Pancreas (tissue), 10 donors: ENCODE data around the gene STAT3. TPM values are rescaled to one million over a fixed set of nuclear protein-coding genes. Genes with fewer than 3 reads are reported as not detected.

ENCODE experiments used
- ATAC-seq, 4 donors: fragments of 200-7000 bp; cut with Tn5 transposase; one replicate each; pipeline versions ENCODE4 v1.8.0 to v1.9.1; 2020; ENCODE audit warnings: mild to moderate bottlenecking in 4 of 4, moderate library complexity in 4 of 4
- DNase-seq, 6 donors: peaks; one replicate each; pipeline ENCODE4 v3.0.0-alpha.2; 2020
- FAIRE-seq: peaks from 2 replicates; lab custom pipeline; 2012; peaks lifted over from hg19 to GRCh38; lab: Jason Lieb, UNC
- H3K27ac ChIP-seq, 4 donors: fragments of 200-600 bp; sonication (generic); 1 replicate in 3 of 4; 2 replicates in 1 of 4; pipeline versions ENCODE4 v1.5.0 to v1.8.0; 2020
- H3K27me3 ChIP-seq, 4 donors: fragments of 200-600 bp; one replicate each; pipeline ENCODE4 v1.8.0; 2021
- H3K36me3 ChIP-seq, 3 donors: fragments of 200-600 bp; sonication (generic) in 1 of 3; one replicate each; pipeline versions ENCODE4 v1.5.0 to v1.8.0; 2020 to 2021
- H3K4me1 ChIP-seq, 3 donors: fragments of 200-600 bp; one replicate each; pipeline ENCODE4 v1.8.0; 2021
- H3K4me3 ChIP-seq, 4 donors: fragments of 200-600 bp; sonication (generic) in 2 of 4; one replicate each; pipeline versions ENCODE4 v1.5.0 to v1.8.0; 2020 to 2021
- H3K9me3 ChIP-seq, 4 donors: fragments of 200-600 bp; one replicate each; pipeline ENCODE4 v1.8.0; 2021
- CTCF ChIP-seq, 4 donors: fragments of 200-600 bp; sonication (generic) in 3 of 4; IDR thresholded peaks; one replicate each; pipeline versions ENCODE4 v1.5.0 to v1.8.0; 2021; ENCODE audit warnings: antibody characterized with exemption in 4 of 4
- WGBS, 2 donors: extraction: QIAGEN DNeasy Blood & Tissue Kit; methylation state at CpG; one replicate each; pipeline ENCODE4 v1.1.7; 2013; 5-methylcytosine and 5-hydroxymethylcytosine counted together
- intact Hi-C, 3 donors: fragments of 100-400 bp; cut with DNase I; formaldehyde crosslinking; loops; one replicate each; pipeline versions ENCODE4 v1.11.1 to v1.14.2; 2022
- polyA plus RNA-seq, 2 donors: library from polyadenylated mRNA; stranded (reverse); fragments of 200-250 nt; gene quantifications; one replicate each; pipeline ENCODE4 v1.2.3, GENCODE V29; 2013
- total RNA-seq, 6 donors: library from RNA; stranded (reverse); fragmentation: NEBNext Ultra II Directional in 4 of 6; extraction: Animal tissue kit (Norgen Biotek cat#: 25700) in 4 of 6; gene quantifications; one replicate each; pipeline versions ENCODE4 v1.2.1 to v1.2.4, GENCODE V29; 2021 to 2023
- donor health status: healthy with polysubstance abuse.
- donor health status: DM: no; HTN: no; CAD: no; lungs with moderate emphysema.
- donor health status: DM: no; HTN: no; CAD: no.
- donor health status: control.
- donor health status: control.
- donor health status: Bipolar disorder and iron deficiency.
- donor health status: DM: yes; HTN: yes; CAD: no.
- donor health status: DM: no; HTN: no; CAD: no.
- donor health status: DM: no; HTN: no; CAD: no.
- donor health status: DM: yes; HTN: yes; CAD: no.

STAT3 gene
- total and polyA plus RNA-seq, 8 donors, result 37.9 to 127 (median 70.6) TPM

- Histone ChIP-seq H3K9me3 (no peaks in the 10 kb centered on the region), H3K27ac (peak overlapping the region in 2 of 4 donors; percentile 55 to 67), H3K4me1 (peaks cover 17 to 50% (median 39%) of the 10 kb centered on the region in 3 donors), H3K27me3 (no peaks in the 10 kb centered on the region), H3K36me3 (peaks cover 0 to 19% (median 19%) of the 10 kb centered on the region in 3 donors), H3K4me3 (no peak overlapping the region)
- TF ChIP-seq CTCF (IDR thresholded peaks at IDR 0.05), result no peak
- ATAC-seq, result no peak
- 94 to 97% methylated on average over 3 of the region's 3 CpGs for WGBS, 2 donors
- DNase-seq, result no peak
- FAIRE-seq, result no peak
- intact Hi-C loops, result no loop called here
Measured at GRCh38 chr17:42348104-42348503, 40.1 kb downstream of the STAT3 start.

GRCh38 chr17:42347606-42348005 is 40.6 kb downstream of the STAT3 start:
- Histone ChIP-seq H3K4me3 (no peak overlapping the region), H3K9me3 (no peaks in the 10 kb centered on the region), H3K27ac (peak overlapping the region in 3 of 4 donors; percentile 33 to 67 (median 55)), H3K4me1 (peaks cover 17 to 50% (median 39%) of the 10 kb centered on the region in 3 donors), H3K27me3 (no peaks in the 10 kb centered on the region), H3K36me3 (peaks cover 0 to 24% (median 19%) of the 10 kb centered on the region in 3 donors)
- ATAC-seq (no peak), FAIRE-seq (no peak), DNase-seq (no peak)
- TF ChIP-seq CTCF (IDR thresholded peaks at IDR 0.05), result no peak
- WGBS, 2 donors, result 84% methylated on average over 3 of the region's 3 CpGs
- intact Hi-C loops, result no loop called here

GRCh38 chr17:42347198-42347597 is 41.0 kb downstream of the STAT3 start:
- peak; percentile 56 for FAIRE-seq
- Histone ChIP-seq H3K4me3 (no peak overlapping the region), H3K27ac (peak overlapping the region in 2 of 4 donors; percentile 55 to 67), H3K36me3 (peaks cover 0 to 28% (median 19%) of the 10 kb centered on the region in 3 donors), H3K27me3 (no peaks in the 10 kb centered on the region), H3K9me3 (no peaks in the 10 kb centered on the region), H3K4me1 (peaks cover 17 to 48% (median 39%) of the 10 kb centered on the region in 3 donors)
- ATAC-seq, result peak; percentile 71 to 84 (median 76)
- no peak for TF ChIP-seq CTCF (IDR thresholded peaks at IDR 0.05)
- DNase-seq, result peak in 4 of 6 donors; percentile 56 to 78 (median 60)
- intact Hi-C loops, result no loop called here

DNA sequence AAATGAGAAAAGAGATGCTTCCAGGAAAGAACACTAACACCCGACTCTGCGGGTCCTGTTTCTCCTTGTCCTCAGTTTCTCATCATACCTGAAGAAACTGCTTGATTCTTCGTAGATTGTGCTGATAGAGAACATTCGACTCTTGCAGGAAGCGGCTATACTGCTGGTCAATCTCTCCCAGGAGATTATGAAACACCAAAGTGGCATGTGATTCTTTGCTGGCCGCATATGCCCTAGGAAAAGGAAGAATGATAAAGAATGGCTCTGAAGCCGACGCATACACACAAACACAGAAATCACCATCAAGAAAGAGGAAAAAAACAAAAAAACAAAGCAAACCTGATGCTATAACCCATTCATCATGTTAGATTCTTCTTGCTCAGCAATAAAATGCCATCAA is 41.8 kb downstream of the STAT3 start:
- 64 to 69% methylated on average over 8 of the region's 8 CpGs for WGBS, 2 donors
- H3K36me3 ChIP-seq, result peaks cover 0 to 35% (median 19%) of the 10 kb centered on the region in 3 donors
- no peak for TF ChIP-seq CTCF (IDR thresholded peaks at IDR 0.05)
- H3K9me3 ChIP-seq, result no peaks in the 10 kb centered on the region
- peaks cover 17 to 47% (median 39%) of the 10 kb centered on the region in 3 donors for H3K4me1 ChIP-seq
- peak overlapping the region in 2 of 4 donors; percentile 38 to 67 for H3K27ac ChIP-seq
- intact Hi-C loops, result no loop called here
- peak in 2 of 4 donors; percentile 19 to 21 for ATAC-seq
- no peak for DNase-seq
- H3K27me3 ChIP-seq, result no peaks in the 10 kb centered on the region
- no peak for FAIRE-seq
- H3K4me3 ChIP-seq, result no peak overlapping the region

GRCh38 chr17:42345396-42346073 is 42.7 kb downstream of the STAT3 start:
- no peak for TF ChIP-seq CTCF (IDR thresholded peaks at IDR 0.05)
- 40 to 46% methylated on average over 13 of the region's 13 CpGs for WGBS, 2 donors
- peaks cover 0 to 37% (median 19%) of the 10 kb centered on the region in 3 donors for H3K36me3 ChIP-seq
- no peaks in the 10 kb centered on the region for H3K9me3 ChIP-seq
- H3K27ac ChIP-seq, result peak overlapping the region in 2 of 4 donors; percentile 55 to 67
- FAIRE-seq (no peak), DNase-seq (peak in 5 of 6 donors; percentile 51 to 66 (median 64)), ATAC-seq (peak; percentile 46 to 77 (median 60))
- peaks cover 17 to 45% (median 39%) of the 10 kb centered on the region in 3 donors for H3K4me1 ChIP-seq
- H3K27me3 ChIP-seq, result no peaks in the 10 kb centered on the region
- no peak overlapping the region for H3K4me3 ChIP-seq
- intact Hi-C loops, result no loop called here
